ENCODE results near the gene SLC16A10.
"Not testable (repeated sequence)": the region's sequence is repeated elsewhere in the genome, so short reads cannot be mapped to it uniquely, and the experiment has no call there.

The SLC16A10 gene

DNA sequence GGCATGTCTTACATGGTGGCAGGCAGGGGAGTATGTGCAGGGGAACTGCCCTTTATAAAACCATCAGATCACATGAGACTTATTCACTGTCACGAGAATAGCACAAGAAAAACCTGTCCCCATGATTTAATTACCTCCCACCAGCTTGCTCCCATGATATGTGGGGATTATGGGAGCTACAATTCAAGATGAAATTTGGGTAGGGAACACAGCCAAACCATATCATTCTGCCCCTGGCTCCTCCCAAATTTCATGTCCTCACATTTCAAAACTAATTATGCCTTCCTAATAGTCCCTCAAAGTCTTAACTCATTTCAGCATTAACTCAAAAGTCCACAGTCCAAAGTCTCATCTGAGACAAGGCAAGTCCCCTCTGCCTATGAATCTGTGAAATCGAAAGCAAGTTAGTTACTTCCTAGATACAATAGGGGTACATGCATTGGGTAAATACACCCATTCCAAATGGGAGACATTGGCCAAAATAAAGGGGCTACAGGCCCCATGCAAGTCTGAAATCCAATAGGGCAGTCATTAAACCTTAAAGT lies 102.4 kb downstream of the SLC16A10 start:
- peak in 1 of 2 donors; percentile 2 for DNase-seq

- no peak for DNase-seq
These were observed 103.3 kb downstream of the SLC16A10 start for GRCh38 chr6:111190637-111191036.

GRCh38 chr6:111191136-111191535 lies 103.8 kb downstream of the SLC16A10 start:
- not testable (repeated sequence) for DNase-seq

DNA sequence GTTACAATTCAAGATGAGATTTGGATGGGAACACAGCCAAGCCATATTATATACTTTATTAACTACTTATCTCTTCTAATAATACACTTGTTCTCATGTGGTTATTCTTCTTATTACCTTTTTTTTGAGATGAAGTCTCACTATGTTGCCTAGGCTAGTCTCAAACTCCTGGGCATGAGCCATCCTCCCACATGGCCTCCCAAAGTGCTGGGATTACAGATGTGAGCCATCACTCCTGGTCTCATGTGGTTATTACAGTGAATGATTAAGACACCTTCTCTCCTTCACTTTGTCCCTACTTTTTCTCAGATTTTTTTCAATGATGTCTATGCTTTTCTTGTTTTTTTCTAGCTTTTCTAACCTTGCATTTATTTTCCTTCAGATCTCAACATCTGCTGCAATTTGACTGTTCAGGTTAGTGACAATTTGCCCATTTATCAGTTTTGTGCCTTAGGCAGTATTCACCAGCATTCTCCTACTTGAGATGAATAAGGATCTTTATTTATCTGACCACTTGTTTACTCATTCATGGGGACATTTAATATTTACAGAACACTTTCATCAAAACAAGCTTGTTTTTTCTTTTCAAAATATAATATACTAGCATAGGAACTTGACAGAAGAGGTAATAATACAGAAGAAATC lies 105.7 kb downstream of the SLC16A10 start:
- peak in 1 of 2 donors; percentile 36 for DNase-seq

- DNase-seq = no peak
These were observed 108.4 kb downstream of the SLC16A10 start for GRCh38 chr6:111195656-111196055.

DNA sequence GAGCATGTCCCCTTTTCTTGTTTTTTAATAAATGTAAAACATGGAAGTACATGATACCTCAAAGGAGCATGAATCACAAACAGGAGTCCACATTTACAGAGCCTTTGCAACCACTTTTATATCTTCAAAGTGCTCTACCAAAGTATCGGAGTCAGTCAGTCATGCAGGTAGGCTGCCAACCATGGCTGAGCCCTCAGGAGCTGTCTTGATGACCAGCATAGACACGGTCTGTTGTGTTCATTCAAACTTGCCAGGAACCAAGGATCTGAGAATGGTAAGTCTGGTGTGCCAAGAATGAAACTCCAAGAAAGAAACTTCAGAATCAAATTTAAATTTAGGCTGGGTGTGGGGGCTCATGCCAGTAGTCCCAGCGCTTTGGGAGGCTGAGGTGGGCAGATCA lies 111.5 kb downstream of the SLC16A10 start:
- no peak for DNase-seq

GRCh38 chr6:111199935-111200334 lies 112.6 kb downstream of the SLC16A10 start:
- no peak for DNase-seq

DNA sequence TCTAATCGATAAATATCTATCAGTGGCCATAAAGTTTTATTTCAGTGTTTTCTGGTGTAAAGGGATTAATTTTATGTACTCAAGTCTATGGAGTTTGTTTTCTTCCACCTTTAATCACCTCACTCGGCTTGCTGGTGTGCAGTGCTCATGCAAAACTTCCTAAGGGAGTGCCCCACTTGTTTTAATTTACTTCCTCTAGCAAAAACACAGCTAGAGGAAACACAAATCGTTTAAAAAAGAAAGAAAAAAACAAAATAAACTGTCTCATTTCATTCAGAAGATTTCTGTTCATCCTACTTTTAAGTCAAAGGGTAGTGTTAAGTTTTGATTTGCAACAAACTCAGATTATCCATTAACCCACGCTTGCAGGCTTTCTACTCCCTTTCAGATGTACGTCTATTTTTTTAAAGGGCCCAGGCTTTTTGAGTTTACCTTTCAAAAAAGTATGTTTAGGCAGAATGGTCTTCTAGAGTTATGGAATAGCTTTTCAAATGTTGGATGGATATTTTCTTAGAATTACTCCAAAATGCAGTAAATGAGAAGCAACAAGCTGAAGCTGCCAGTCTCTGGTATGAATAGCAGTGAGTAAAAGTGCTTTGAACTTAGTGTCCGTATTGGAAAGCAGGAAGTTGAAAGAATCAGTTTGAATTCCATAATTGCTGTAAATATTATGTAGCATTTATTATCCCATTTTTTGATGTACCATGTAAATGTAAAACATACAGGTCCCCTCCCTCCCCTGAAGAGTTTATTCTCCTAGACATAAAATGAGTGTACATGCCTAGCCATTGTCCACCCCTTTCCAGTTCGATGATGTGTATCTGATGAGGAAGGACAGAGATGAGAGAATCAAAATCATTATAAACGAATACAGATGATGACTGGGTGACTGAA lies 113.3 kb downstream of the SLC16A10 start:
- DNase-seq = no peak

- DNase-seq = no peak
These were observed 113.9 kb downstream of the SLC16A10 start for GRCh38 chr6:111201244-111201554.

DNA sequence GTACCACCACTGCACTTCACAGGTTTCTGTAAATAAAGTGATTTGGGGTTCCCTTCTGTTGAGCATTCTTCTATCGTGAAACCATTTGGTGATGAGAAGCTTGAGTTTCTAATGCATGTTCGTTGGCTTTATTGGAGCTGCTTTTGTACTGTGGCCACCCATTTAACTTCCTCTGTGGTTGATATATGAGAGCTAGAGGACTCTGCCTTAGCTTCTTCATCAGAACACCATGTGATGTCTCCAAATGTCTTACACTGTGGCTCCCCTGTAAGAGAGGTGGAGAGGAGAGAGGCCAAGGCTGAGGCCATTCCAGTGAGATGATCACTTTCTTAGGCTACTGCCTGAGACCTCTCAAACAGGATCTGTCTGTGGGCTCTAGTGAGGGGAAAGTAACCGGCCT lies 114.5 kb downstream of the SLC16A10 start:
- DNase-seq = no peak

- not testable (repeated sequence) for DNase-seq
These were observed 116.2 kb downstream of the SLC16A10 start for GRCh38 chr6:111203539-111203938.

GRCh38 chr6:111204305-111204704 lies 117.0 kb downstream of the SLC16A10 start:
- no peak for DNase-seq

DNA sequence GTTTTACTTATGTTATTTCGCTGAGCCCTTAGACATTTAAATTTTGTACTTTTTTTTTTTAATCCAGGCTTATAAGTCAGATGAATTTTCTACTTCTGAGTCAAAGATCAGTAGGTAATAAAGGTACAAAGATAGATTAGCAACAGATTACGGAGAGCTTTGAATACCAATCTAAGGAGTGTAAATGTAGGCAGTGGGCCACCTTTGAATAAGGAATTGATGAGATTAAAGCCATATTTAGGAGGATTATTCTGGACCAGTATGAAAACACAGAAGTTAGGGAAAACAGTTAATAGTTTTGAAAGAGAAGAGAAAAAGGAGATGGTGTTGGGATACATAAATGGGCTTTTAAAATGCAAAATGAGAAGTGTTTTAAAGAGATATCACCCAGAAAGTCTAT lies 117.6 kb downstream of the SLC16A10 start:
- DNase-seq = no peak

DNA sequence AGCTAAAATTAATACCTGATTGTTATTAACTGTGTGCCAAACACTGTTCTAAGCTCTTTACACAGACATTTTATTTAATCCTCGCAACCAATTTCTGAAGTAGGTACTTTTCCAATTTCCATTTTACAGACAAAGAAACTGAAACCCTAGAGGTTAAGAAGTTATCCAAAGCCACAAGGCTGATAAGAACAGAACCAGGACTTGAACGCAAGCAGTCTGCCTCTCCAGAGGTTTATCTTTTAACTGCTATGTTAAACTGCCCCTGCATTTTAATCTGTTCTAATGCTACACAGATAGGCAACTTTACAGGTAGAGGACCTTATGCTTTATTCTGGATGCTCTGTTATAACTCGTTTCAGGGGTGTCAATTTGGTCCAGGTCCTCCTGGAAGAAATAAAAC lies 118.2 kb downstream of the SLC16A10 start:
- DNase-seq = no peak

DNA sequence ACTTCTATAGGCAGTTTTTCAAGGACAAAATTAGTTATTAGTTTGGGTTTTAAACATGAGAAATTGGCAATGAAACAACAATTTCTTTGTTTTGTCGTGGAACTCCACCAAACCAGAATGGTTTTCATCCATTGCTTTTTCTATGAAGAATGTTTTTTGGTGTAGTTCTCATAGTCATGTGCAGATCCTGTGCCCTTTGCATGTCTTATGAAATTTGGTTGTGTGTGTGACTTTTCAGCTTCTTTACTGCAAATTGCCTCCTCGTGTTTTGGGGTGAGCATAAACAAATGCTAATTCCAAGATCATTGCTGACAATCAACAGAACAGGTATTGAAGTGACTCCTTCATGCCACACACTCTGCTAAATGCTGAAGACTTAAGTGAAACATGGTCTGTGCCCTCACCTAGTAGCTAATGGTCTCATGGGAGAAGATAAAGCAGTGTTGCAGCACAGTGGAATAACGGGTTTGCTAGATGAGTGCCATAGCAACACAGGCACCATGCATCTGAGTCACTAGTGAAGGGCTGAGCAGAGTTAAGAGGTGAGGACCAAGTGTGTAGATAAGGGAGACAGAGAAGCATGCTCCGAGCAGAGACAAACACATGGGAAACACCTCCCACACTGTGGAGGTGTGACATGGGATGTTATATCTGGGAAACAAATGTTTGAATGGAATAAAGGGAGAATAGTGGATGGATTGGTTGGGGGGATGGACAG lies 120.0 kb downstream of the SLC16A10 start:
- peak in 1 of 2 donors; percentile 20 for DNase-seq

- no peak for DNase-seq
These were observed 121.6 kb downstream of the SLC16A10 start for GRCh38 chr6:111208933-111209332.

- DNase-seq = peak; percentile 86 to 93
These were observed 123.0 kb downstream of the SLC16A10 start for GRCh38 chr6:111210194-111210728.

DNA sequence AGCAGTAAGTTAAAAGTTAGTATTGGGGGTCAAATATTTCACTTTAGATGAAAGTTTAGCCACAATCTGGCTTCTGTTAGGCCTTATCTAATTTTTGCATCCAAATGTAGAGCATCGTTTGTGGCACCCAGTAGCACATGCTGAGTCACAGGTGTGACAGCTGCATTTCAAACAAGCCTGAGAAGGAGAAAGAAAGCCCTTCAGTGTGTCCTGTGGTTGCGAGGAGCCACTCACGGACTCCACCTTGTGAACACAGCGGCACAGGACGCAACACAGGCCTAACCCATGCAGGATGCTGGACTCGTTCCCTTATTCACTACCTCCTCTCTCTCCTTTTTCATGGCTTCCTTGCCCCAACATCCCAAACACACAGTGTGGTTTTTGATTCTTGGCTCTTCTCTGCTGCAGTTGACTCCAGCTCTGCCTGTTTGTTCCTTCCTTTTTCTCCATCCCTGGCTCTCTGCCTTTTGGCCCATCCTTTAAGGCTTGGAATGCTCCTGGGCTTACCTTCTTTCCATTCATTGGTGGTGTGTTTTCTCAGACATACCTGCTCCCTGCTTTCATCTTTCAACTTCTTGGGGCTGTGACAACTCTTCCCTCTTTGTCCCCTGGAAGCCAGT lies 124.2 kb downstream of the SLC16A10 start:
- no peak for DNase-seq

DNA sequence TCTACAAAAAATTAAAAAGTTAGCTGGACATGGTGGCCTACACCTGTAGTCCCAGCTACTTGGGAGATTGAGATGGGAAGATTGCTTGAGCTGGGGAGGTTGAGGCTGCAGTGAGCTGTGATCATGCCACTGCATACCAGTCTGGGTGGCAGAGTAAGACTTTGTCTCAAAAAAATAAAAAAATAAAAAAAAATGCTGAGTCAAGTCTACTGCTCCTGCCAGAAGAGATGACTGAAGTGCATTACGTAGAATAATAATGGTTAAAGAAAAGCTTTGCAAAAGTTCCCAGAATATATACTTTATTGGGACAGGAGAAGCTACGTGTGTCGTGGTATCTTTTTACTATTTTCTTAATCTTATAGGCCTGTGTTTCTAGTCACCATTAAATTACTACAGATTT lies 125.3 kb downstream of the SLC16A10 start:
- no peak for DNase-seq

GRCh38 chr6:111215131-111215530 lies 127.8 kb downstream of the SLC16A10 start:
- DNase-seq = no peak

DNA sequence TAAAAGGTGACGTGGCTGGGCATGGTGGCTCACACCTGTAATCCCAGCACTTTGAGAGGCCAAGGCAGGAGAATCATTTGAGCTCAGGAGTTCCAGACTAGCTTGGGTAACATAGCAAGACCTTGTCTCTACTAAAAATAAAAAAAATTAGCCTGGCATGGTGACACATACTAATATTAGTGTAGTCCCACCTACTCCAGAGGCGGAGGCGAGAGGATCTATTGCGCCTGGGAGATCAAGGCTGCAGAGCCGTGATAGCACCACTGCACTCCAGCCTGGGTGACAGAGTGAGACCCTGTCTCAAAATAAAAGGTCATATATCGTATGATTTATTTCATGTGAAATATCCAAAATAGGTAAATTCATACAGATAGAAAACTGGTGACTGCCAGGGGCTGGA lies 132.5 kb downstream of the SLC16A10 start:
- DNase-seq = no peak

DNA sequence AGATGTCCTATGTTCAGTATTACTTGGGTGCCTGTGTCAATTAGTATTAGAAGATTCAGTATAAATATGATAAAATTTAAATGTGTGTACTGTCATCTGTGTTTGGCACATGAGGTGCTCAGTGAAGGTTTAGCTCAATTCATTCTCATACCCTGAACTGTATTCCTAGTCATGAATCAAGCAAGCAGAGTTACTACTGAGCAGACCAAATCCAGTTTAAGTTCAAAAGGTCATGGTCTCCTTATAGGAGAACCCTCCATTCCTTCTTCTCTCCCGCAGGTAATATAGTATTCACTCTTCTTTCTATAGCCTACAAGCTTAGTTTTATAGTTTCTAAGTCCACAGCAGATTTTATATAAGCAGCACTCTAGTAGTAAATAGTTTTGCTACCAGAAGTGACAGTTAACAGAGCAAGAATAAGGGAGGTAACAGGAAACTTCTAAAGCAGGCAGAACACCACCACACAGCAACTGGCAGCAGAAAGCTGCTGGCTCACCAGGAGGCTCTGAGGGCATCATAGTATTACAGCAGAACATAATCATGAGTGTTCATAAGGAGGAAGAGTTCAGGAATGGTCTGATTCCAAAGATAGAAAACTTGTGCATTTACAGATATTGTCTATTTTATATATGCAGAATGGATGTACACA lies 133.2 kb downstream of the SLC16A10 start:
- DNase-seq = no peak

Data from inflammatory macrophage (primary cell).